ENCODE results near the gene ASB3.

DNA sequence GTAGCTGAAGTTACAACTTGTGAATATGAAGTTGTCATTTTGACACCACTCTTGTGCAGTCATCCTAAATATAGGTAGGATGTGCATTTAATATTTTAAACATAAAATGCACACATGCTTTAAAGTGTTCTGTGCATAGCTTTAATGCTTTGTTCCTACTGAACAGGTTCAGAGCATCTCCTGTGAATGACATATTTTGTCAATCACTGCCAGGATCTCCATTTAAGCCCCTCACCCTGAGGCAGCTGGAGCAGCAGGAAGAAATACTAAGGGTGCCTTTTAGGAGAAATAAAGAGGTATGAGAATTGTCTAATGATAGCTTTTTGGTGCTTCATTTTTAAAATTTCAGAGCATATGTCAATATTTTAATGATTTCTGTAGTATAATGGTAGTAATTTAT is 14.8 kb upstream of the ASB3 start:
- TF ChIP-seq, protein P1, sequence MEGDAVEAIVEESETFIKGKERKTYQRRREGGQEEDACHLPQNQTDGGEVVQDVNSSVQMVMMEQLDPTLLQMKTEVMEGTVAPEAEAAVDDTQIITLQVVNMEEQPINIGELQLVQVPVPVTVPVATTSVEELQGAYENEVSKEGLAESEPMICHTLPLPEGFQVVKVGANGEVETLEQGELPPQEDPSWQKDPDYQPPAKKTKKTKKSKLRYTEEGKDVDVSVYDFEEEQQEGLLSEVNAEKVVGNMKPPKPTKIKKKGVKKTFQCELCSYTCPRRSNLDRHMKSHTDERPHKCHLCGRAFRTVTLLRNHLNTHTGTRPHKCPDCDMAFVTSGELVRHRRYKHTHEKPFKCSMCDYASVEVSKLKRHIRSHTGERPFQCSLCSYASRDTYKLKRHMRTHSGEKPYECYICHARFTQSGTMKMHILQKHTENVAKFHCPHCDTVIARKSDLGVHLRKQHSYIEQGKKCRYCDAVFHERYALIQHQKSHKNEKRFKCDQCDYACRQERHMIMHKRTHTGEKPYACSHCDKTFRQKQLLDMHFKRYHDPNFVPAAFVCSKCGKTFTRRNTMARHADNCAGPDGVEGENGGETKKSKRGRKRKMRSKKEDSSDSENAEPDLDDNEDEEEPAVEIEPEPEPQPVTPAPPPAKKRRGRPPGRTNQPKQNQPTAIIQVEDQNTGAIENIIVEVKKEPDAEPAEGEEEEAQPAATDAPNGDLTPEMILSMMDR (IDR thresholded peaks at IDR 0.05; ENCODE audit: poor library complexity, severe bottlenecking) = no peak
- TF ChIP-seq POLR2AphosphoS5 (IDR thresholded peaks at IDR 0.05) (peak; percentile 64), TAF1 (IDR thresholded peaks at IDR 0.05; ENCODE audit: low read depth) (no peak), RAD21 (conservative IDR thresholded peaks at IDR 0.05) (no peak), EP300 (conservative IDR thresholded peaks at IDR 0.05; ENCODE audit: poor library complexity, severe bottlenecking) (peak; percentile 93), MXI1 (conservative IDR thresholded peaks at IDR 0.05; ENCODE audit: poor library complexity, severe bottlenecking) (no peak), EZH2 (IDR thresholded peaks at IDR 0.05; ENCODE audit: borderline replicate concordance, insufficient read depth, low read length, poor library complexity, severe bottlenecking) (no peak)

Measured in neural cell (in vitro differentiated cells).